Stomach (tissue), 4 donors: ENCODE results near the gene CTNNA1.

Experiments used
- EP300 ChIP-seq: sonication (generic); formaldehyde crosslinking; IDR thresholded peaks from one replicate; pipeline ENCODE4 v1.6.1; 2017; ENCODE audit warnings: antibody characterized with exemption
- POLR2A ChIP-seq, 4 donors: fragments of 450-650 bp; IDR thresholded peaks; one replicate each; pipeline ENCODE4 v1.6.1; 2016; ENCODE audit warnings: antibody characterized with exemption in 4 of 4, control low read depth in 2 of 4, mild to moderate bottlenecking in 1 of 4, moderate library complexity in 1 of 4
- TF ChIP-seq, protein P1 (sequence below), 7 experiments: fragments of 450-650 bp in 4 of 7; fragments of 200-600 bp in 3 of 7; sonication (generic) in 3 of 7; IDR thresholded peaks; one replicate each; pipeline ENCODE4 v1.5.1; 2016 to 2019; ENCODE audit warnings: antibody characterized with exemption in 7 of 7, control low read depth in 2 of 7, mild to moderate bottlenecking in 1 of 7

DNA sequence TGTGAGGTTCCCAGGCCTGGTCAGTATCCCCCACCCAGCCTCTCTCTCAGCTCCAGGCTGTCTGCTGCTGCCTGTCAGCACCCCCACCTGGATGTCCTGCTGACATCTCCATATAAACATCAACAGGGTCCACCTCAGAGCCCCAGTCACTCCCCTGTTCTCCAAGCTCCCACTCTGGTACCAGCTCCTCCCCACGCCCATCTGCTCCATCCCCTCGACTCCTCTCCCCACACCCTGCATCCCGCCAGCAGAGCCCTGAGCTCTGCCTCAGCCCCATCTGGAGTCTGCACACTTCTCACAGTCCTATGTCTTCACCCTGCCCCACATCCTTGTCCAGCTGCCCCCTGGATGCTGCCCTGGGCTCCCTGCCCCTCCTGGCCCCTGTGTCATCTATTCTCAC lies 189.6 kb downstream of the CTNNA1 start:
- TF ChIP-seq, protein P1, sequence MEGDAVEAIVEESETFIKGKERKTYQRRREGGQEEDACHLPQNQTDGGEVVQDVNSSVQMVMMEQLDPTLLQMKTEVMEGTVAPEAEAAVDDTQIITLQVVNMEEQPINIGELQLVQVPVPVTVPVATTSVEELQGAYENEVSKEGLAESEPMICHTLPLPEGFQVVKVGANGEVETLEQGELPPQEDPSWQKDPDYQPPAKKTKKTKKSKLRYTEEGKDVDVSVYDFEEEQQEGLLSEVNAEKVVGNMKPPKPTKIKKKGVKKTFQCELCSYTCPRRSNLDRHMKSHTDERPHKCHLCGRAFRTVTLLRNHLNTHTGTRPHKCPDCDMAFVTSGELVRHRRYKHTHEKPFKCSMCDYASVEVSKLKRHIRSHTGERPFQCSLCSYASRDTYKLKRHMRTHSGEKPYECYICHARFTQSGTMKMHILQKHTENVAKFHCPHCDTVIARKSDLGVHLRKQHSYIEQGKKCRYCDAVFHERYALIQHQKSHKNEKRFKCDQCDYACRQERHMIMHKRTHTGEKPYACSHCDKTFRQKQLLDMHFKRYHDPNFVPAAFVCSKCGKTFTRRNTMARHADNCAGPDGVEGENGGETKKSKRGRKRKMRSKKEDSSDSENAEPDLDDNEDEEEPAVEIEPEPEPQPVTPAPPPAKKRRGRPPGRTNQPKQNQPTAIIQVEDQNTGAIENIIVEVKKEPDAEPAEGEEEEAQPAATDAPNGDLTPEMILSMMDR (IDR thresholded peaks at IDR 0.05) = no peak
- no peak for TF ChIP-seq EP300
- TF ChIP-seq POLR2A (IDR thresholded peaks at IDR 0.05) = no peak
